Measurements from ENCODE around the gene ORM1. TPM values are rescaled to one million over a fixed set of nuclear protein-coding genes. Genes with fewer than 3 reads are reported as not detected.
"Not testable (repeated sequence)": the region's sequence is repeated elsewhere in the genome, so short reads cannot be mapped to it uniquely, and the experiment has no call there.

Gene ORM1
- total RNA-seq, 1 donor from 2014 or later, result not detected

- no peak for DNase-seq
These were observed 14.4 kb upstream of the ORM1 start for GRCh38 chr9:114308361-114308950.

DNA sequence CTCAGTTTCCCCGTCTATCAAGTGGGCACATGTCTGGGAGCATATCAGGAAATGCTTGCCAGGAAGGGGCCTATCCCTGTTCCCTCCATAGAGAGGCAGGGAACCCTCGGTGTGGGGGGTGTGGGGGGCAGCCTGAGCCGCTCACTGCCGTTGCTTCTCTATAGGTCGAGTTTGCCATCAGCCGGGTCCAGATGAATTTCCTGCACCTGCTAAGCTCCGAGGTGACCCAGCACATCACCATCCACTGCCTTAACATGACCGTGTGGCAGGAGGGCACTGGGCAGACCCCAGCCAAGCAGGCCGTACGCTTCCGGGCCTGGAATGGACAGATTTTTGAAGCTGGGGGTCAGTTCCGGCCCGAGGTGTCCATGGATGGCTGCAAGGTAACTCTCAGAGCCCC lies 13.8 kb upstream of the ORM1 start:
- no peak for DNase-seq

DNA sequence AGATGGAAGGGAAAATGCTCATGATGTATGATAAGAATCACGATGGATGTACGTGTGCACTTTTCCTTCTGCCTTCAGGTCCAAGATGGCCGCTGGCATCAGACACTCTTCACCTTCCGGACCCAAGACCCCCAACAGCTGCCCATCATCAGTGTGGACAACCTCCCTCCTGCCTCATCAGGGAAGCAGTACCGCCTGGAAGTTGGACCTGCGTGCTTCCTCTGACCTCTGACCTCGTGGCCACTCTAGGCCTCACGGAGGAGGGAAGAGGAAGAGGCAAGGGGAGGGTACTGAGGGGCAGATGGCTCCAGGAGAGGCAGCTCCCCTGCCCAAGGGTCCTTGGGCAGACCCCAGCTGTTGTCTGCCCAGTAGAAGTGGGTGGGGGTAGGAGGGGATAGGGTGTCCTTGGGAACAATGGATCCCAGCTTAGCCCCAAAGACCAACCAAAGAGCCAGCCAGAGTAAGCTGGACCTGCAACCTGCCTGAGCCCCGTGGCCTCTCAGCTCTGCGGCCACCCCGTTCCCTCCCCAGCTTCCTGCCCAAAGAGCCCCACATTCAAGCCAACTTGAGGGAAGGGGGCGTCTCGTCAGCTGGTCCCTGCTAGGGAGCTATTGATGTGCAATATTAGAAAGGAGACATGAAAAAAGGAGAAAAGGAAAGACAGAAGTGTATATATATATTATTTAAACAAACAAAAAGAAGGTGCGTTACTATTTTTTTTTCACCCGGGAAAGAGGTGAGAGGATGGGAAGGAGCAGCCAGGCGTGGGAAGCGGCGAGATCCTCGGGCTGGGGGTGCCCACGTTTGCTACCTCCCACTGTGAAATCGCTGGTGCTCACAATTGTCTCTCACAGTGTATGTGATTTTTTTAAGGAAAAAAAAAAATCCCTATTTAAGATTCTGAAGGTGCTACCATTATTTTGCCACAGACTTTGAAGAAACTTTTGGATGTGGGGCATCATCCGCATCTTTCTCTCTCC lies 12.1 kb upstream of the ORM1 start:
- DNase-seq, result no peak

- no peak for DNase-seq
These were observed 11.1 kb upstream of the ORM1 start for GRCh38 chr9:114311571-114312512.

DNA sequence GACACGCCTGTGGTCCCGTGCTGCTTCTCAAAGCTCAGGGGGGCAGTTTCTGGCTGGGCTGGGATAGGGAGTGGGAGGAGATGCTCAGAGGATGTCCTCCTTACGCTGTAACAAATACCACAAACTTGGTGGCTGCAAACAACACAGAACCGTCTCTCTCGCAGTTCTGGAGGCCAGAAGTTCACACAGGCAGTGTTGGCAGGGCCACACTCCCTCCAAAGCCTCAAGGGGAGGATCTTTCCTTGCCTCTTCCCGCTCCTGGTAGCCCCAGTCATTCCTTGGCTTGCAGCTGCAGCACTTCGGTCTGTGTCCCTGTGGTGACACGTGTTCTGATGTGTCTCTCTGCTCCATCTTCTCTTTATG lies 10.4 kb upstream of the ORM1 start:
- no peak for DNase-seq

- DNase-seq, result no peak
These were observed 9.7 kb upstream of the ORM1 start for GRCh38 chr9:114313186-114313585.

- DNase-seq, result no peak
These were observed 8.5 kb upstream of the ORM1 start for GRCh38 chr9:114314256-114314867.

DNA sequence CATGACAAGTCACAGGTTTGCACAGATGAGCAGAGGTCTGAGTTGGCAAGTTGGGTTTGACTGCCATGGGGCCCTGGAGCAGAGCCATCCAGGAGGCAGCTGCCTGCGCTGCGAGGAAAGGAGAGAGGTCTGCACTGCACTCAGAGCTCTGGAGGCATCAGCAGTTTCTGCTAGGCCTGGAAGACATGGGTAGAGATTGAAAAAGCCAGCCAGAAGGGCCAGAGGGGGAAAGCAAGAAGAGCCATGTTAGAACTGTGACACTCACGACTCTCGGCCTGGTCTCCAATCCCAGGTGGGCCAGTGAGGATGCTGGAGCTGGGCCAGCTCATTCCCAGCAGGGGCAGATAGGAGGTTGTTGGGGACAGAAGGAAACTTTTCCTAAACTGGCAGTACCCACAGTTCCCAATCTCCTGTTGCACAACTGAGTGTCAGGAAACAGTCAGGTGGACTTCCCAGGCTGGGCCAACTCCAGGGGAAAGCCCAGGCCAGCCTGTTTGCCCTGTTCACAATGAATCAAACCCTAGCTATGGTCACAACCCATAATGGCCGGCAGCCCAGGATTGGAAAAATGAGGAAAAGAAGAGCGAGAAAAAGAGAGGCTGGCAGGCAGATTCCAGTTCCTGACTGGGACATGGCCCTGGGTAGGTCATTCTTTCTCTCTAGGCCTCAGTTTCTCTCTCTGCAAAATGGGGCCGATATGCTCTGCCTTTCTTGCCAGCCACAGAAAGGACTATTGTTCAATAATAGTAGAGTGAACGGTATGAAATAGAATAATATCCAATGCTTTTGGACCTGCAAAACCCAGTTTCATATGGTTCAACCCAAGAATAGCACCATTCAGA lies 7.8 kb upstream of the ORM1 start:
- no peak for DNase-seq

- DNase-seq, result no peak
These were observed 7.1 kb upstream of the ORM1 start for GRCh38 chr9:114315723-114316363.

GRCh38 chr9:114316605-114317230 lies 6.2 kb upstream of the ORM1 start:
- DNase-seq, result peak; percentile 21

DNA sequence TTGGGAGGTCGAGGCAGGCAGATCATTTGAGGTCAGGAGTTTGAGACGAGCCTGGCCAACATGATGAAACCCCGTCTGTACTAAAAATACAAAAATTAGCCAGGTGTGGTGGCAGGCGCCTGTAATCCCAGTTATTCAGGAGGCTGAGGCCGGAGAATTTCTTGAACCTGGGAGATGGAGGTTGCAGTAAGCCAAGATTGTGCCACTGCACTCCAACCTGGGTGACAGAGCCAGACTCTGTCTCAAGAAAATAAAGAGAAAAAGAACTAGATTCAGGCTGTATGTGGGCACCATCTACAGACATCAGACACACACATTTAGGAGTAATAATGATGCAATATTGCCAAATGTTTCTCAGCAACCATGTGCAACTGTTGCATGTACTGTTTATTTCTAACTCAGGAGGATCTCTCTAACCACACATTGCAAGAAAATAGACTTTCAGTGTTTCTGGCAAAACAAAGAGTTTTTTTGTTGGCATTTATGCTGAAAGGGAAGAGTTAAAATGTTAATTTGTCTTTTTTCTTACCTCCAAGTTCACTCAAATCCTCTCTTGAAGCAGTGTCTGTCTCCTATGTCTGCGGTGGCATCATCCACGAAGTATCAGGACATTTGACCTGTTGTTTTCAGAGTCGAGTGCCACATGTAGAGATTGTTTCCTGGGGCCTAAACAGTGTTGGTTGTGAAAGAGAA lies 5.1 kb upstream of the ORM1 start:
- no peak for DNase-seq

GRCh38 chr9:114318416-114318815 lies 4.5 kb upstream of the ORM1 start:
- no peak for DNase-seq

DNA sequence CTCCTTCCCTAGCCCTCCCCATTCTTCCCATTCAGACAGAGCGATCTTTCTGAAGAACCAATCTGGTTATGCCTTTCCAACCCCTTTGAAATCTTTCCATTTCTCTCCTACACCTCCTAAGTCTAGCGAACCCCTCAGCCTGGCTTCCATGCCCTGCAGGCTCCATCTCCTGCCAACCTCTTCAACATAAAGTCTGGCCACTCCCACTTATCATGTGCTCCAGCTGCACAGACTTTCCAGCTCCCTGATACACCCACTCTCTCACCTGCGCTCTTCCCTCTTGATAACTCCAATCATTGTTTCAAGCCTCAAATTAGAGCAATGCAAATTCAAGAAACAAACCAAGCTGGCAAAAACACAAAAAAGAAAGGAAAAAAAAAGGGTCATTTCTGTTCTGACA lies 3.8 kb upstream of the ORM1 start:
- DNase-seq, result no peak

- not testable (repeated sequence) for DNase-seq
These were observed 2.2 kb upstream of the ORM1 start for GRCh38 chr9:114320710-114321109.

- DNase-seq, result no peak
These were observed 1.1 kb upstream of the ORM1 start for GRCh38 chr9:114321759-114322158.

GRCh38 chr9:114322160-114322818 lies 609 bp upstream of the ORM1 start:
- not testable (repeated sequence) for DNase-seq

DNA sequence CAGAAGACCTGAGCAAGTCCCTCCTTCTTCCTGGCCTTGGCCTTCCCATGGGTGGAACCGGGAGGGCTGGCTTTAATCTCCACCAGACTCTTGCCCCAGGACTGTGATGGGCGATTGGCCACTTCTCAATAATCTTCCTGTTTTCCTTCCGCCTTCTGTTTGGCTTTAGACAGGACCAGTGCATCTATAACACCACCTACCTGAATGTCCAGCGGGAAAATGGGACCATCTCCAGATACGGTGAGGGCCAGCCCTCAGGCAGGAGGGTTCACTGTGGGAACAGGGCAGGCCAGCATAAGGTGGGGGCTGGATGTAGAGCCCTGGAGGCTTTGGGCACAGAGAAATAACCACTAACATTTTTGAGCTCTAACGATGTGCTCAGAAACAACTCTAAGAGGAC lies 951 bp downstream of the ORM1 start:
- not testable (repeated sequence) for DNase-seq

DNA sequence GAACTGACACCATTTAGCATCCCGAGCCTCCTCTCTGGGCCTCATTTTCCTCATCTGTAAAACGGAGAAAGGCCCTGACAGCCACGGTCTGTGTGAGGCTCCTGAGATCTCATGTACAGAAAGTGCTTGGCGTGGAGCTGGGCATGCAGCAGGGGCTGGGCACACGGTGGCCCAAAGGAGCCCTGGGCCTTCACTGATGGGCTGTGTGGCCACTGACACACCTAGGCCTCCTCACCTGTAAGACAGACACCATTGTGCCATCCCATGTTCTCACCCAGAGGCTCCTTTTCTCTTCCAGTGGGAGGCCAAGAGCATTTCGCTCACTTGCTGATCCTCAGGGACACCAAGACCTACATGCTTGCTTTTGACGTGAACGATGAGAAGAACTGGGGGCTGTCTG lies 1.6 kb downstream of the ORM1 start:
- DNase-seq, result no peak

GRCh38 chr9:114324965-114325364 lies 2.1 kb downstream of the ORM1 start:
- not testable (repeated sequence) for DNase-seq
